ENCODE results near the gene ZFYVE28. TPM values are rescaled to one million over a fixed set of nuclear protein-coding genes. Genes with fewer than 3 reads are reported as not detected.

ZFYVE28 gene
- total and polyA plus RNA-seq, 10 of the 15 experiments (the other 5 are each of a cell fraction or from before 2014, with no cell fraction given): 0.06 to 1.9 (median 0.22) TPM; not detected in 1

- RAD21 ChIA-PET (ENCODE audit: unreplicated experiment): no interaction called here
These were observed 82.7 kb downstream of the ZFYVE28 start for GRCh38 chr4:2335729-2336101.

More at GRCh38 chr4:2335729-2336101, 82.7 kb downstream of the ZFYVE28 start:
- Histone ChIP-seq H3K4me3 (no peak overlapping the region), H3K27ac (ENCODE audit: control insufficient read depth, insufficient read depth) (no peak overlapping the region), H4K20me1 (ENCODE audit: control insufficient read depth, insufficient read depth) (no peaks in the 10 kb centered on the region), H3K4me2 (ENCODE audit: control insufficient read depth, insufficient read depth) (no peak overlapping the region), H3K9ac (ENCODE audit: control insufficient read depth, insufficient read depth, low read length) (no peak overlapping the region), H3K79me2 (ENCODE audit: control insufficient read depth, insufficient read depth, low read length) (no peaks in the 10 kb centered on the region), H3K4me1 (ENCODE audit: control insufficient read depth, insufficient read depth, low read length) (peaks cover 8% of the 10 kb centered on the region), H3K36me3 (ENCODE audit: control insufficient read depth in 2 of 2, insufficient read depth in 2 of 2, low read length in 1 of 2) (no peaks in the 10 kb centered on the region), H2AFZ (ENCODE audit: control insufficient read depth, low read depth, low read length) (no peak overlapping the region), H3K9me3 (replicated peaks; ENCODE audit: control insufficient read depth, insufficient read depth, low read length) (no peaks in the 10 kb centered on the region), H3K27me3 (replicated peaks in 1 of 2; ENCODE audit: control insufficient read depth in 2 of 2, insufficient read depth in 2 of 2, low read length in 1 of 2) (no peaks in the 10 kb centered on the region)
- POLR2A ChIA-PET: no interaction called here
- TF ChIP-seq RUNX3 (IDR thresholded peaks at IDR 0.05; ENCODE audit: low read length): no peak
- no peak for TF ChIP-seq NFYA (IDR thresholded peaks at IDR 0.05; ENCODE audit: borderline replicate concordance, low read depth, low read length)
- TF ChIP-seq ZBTB40 (IDR thresholded peaks at IDR 0.05; ENCODE audit: borderline replicate concordance): no peak
- TF ChIP-seq EED (IDR thresholded peaks at IDR 0.05; ENCODE audit: low read depth): no peak
- TF ChIP-seq EP300 (IDR thresholded peaks at IDR 0.05; ENCODE audit: borderline replicate concordance in 1 of 2, control insufficient read depth in 1 of 2, low read depth in 2 of 2, low read length in 2 of 2): no peak
- TF ChIP-seq POLR2AphosphoS2 (IDR thresholded peaks at IDR 0.05; ENCODE audit: low read depth, low read length): no peak
- no peak for TF ChIP-seq ZBTB4 (CRISPR knock-in tag; IDR thresholded peaks at IDR 0.05)
- no peak for TF ChIP-seq ZNF622 (IDR thresholded peaks at IDR 0.05)
- no peak for TF ChIP-seq TARDBP (IDR thresholded peaks at IDR 0.05; ENCODE audit: borderline replicate concordance)
- no peak for TF ChIP-seq IKZF2 (IDR thresholded peaks at IDR 0.05)
- no peak for TF ChIP-seq MLLT1 (IDR thresholded peaks at IDR 0.05)
- FAIRE-seq (no peak), ATAC-seq (no peak), DNase-seq (ENCODE audit: low read depth, low spot score) (no peak)
- in situ Hi-C loops (cut with MboI): no loop called here
- CTCF ChIA-PET: no interaction called here
- intact Hi-C loops (cut with micrococcal nuclease; ENCODE audit: unreplicated experiment): no loop called here
- SMC1A ChIA-PET (ENCODE audit: uncharacterized antibody, unreplicated experiment): no interaction called here
- WGBS (ENCODE audit: insufficient coverage, insufficient replicate concordance, low lambda C conversion rate, missing lambda C conversion rate): 86% methylated on average over 9 of the region's 9 CpGs
- BruUV-seq (replicated peaks): no TSS peak

Measured in GM12878 (cell line).